Renal cortex interstitium (tissue), 11 donors: Measurements from ENCODE around the gene SNRPN. TPM values are rescaled to one million over a fixed set of nuclear protein-coding genes. Genes with fewer than 3 reads are reported as not detected.
"Not testable (repeated sequence)": the region's sequence is repeated elsewhere in the genome, so short reads cannot be mapped to it uniquely, and the experiment has no call there.

Experiments used
- DNase-seq, 11 donors: peaks; one replicate each; pipeline ENCODE4 v3.0.0-alpha.2; 2013; ENCODE audit warnings: low read depth in 9 of 11, low spot score in 4 of 11; ENCODE audit errors: extremely low read depth in 1 of 11
- polyA plus RNA-seq, 3 donors: library from polyadenylated mRNA; unstranded; fragments of 120-200 nt; gene quantifications; one replicate each; pipeline ENCODE4 v1.2.1, GENCODE V29; 2013; ENCODE audit not compliant: insufficient read length in 3 of 3

SNRPN gene
- polyA plus RNA-seq, 3 donors: 196 to 240 (median 218) TPM

- DNase-seq: peak in 10 of 11 donors; percentile 56 to 74 (median 63)
Measured at GRCh38 chr15:24956111-24956838, 1.5 kb downstream of the SNRPN start.

DNA sequence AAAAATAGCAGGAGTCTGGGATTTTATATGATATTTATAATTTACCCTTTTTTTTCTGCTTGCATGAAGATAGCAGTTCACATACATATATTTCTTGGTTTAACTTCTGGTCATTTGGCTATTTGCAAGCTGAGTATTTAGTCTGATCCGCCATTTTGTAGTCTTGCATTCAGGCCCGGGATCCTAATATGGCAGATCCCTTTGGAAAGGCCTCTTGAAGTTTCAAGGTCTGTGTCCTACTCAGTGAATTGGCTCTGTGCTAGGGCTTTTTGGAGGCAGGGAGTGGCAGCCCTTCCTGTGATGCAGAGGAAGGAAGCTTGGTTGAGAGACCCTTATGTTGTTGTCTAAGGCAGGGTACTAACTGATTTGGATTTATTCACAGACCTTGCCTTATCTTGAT lies 2.9 kb downstream of the SNRPN start:
- DNase-seq: no peak

GRCh38 chr15:24961967-24962366 lies 7.2 kb downstream of the SNRPN start:
- DNase-seq: no peak

- no peak for DNase-seq
Measured at GRCh38 chr15:24962880-24963279, 8.1 kb downstream of the SNRPN start.

DNA sequence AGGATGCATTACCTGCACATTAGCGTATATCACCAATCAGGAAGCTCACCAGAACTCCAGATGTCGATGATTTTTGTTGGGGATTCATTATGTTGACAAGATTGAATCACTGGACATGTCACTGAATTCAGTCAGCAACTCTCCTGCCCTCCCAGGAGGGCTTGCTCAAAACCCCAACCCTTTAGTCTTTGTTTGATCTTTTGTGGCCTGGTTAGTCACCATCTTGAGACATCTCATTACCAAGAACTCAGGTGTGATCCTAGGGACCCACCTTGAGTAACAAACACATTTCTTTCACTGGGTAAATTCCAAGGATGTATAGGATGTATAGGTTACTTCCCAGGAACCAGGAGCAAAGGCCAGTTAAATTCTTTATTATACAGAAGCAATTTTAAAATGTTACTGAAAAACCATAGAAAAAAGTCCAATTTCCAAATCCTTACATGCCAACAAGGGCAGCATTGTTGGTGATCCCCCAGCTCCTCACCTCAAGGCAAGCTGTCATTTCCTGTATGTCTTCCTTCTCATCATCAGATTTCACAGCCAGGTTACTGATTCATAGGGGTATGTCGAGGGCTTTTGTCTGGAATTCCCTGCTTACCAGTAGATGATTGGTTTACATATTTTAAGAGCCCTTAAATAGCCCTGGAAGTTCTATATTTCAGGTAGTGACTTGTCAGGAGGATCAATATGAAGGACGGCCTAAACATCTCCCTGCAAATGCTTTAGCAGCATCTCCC lies 11.7 kb downstream of the SNRPN start:
- DNase-seq: no peak

DNA sequence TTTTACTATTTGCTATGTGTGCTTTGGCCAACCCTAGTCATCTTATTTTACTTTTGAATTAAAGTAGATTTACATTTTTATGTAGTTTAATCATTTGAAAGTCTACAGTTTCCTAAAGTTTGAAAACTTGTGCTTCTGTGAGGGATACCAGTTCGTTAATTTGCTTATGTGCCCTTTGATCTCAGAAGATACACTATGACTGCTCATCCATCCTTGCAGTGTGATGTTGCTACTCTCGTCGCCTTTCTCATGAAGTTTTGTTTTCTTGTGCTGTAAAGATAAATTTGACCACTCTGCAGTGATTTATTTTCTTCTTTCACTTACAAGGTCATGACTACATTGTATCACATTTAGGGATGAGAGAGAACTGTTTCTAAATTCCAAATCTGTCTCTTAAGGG lies 16.3 kb downstream of the SNRPN start:
- DNase-seq: no peak

- no peak for DNase-seq
Measured at GRCh38 chr15:24971772-24972171, 17.0 kb downstream of the SNRPN start.

- not testable (repeated sequence) for DNase-seq
Measured at GRCh38 chr15:24972707-24973106, 17.9 kb downstream of the SNRPN start.

GRCh38 chr15:24976932-24977331 lies 22.1 kb downstream of the SNRPN start:
- no peak for DNase-seq

- no peak for DNase-seq
Measured at GRCh38 chr15:24977686-24978085, 22.9 kb downstream of the SNRPN start.

GRCh38 chr15:24985224-24985623 lies 30.4 kb downstream of the SNRPN start:
- no peak for DNase-seq

DNA sequence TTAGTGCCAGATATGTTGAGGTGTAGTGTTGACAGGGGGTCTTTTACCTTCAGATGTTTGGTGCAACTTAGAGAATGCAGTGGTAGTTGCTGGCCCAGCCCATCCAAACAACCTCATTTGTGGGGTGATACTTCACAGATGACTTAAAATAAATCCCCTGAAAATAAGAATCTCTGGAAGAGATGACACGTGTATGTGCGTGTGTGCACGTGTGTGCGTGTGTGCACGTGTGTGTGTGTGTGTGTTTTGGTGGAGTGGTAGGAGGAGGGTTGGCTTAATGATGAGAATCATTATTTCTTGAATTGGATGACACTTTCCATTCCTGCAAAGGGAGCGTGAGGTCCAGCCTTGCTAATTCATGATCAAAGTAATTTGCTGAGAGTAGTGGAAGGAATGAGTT lies 31.9 kb downstream of the SNRPN start:
- no peak for DNase-seq

- DNase-seq: no peak
Measured at GRCh38 chr15:25019434-25019833, 64.6 kb downstream of the SNRPN start.

GRCh38 chr15:25022233-25022632 lies 67.4 kb downstream of the SNRPN start:
- DNase-seq: no peak

Other genes starting within 250 kb of the SNRPN start
- gene SNURF, start within 50 bp of the SNRPN start, polyA plus RNA-seq: 10 to 100 TPM; 26.7 to 34.0 (median 33.4) TPM